MCF 10A (cell line): ENCODE measurements around the gene LAMB1. TPM values are rescaled to one million over a fixed set of nuclear protein-coding genes. Genes with fewer than 3 reads are reported as not detected.

Experiments
- BruUV-seq: library from RNA; stranded (reverse); fragments of 400-500 nt; replicated peaks from 2 replicates; lab custom pipeline; 2021; lab: Mats Ljungman, UMichigan
- CTCF ChIA-PET: fragments of 300-600 bp; sonication (Branson Sonifier 250); formaldehyde crosslinking; extraction: SDS; loops from one replicate; lab custom pipeline; 2021; ENCODE audit warnings: antibody characterized with exemption, inconsistent platforms; lab: Yijun Ruan, JAX
- POLR2A ChIA-PET: fragments of 300-600, 350-650 bp; sonication (Branson Sonifier 250); formaldehyde crosslinking; extraction: SDS; loops from one replicate; lab custom pipeline; 2020; ENCODE audit warnings: antibody characterized with exemption, inconsistent platforms; lab: Yijun Ruan, JAX
- DNase-seq: peaks from one replicate; pipeline ENCODE4 v3.0.0-alpha.2; 2018; ENCODE audit not compliant: unreplicated experiment
- H3K27ac Mint-ChIP-seq: one replicate; pipeline ENCODE4 v1.8.0; 2022; ENCODE audit warnings: mild to moderate bottlenecking, low read depth, mixed read lengths; ENCODE audit not compliant: unreplicated experiment
- H3K27me3 Mint-ChIP-seq: one replicate; pipeline ENCODE4 v1.8.0; 2022; ENCODE audit warnings: mixed read lengths; ENCODE audit not compliant: insufficient read depth, unreplicated experiment
- H3K36me3 Mint-ChIP-seq: one replicate; pipeline ENCODE4 v1.8.0; 2022; ENCODE audit warnings: mild to moderate bottlenecking, moderate library complexity, mixed read lengths; ENCODE audit not compliant: insufficient read depth, unreplicated experiment
- H3K4me1 Mint-ChIP-seq: one replicate; pipeline ENCODE4 v1.8.0; 2022; ENCODE audit warnings: mixed read lengths; ENCODE audit not compliant: insufficient read depth, unreplicated experiment
- H3K4me3 Mint-ChIP-seq: one replicate; pipeline ENCODE4 v1.8.0; 2022; ENCODE audit warnings: mild to moderate bottlenecking, moderate library complexity, mixed read lengths; ENCODE audit not compliant: unreplicated experiment
- H3K9me3 Mint-ChIP-seq: one replicate; pipeline ENCODE4 v1.8.0; 2022; ENCODE audit warnings: mixed read lengths; ENCODE audit not compliant: unreplicated experiment
- intact Hi-C: fragments of 100-400 bp; cut with micrococcal nuclease; formaldehyde crosslinking; loops from 2 replicates; pipeline ENCODE4 v1.14.1; 2022
- total RNA-seq: library from RNA; stranded (reverse); gene quantifications from 2 replicates; pipeline ENCODE4 v1.2.3, GENCODE V29; 2022
- TF ChIP-seq, protein P1 (sequence below): fragments of 200-600 bp; IDR thresholded peaks from one replicate; pipeline ENCODE4 v1.8.0; 2022; ENCODE audit warnings: antibody characterized with exemption, mild to moderate bottlenecking; ENCODE audit not compliant: unreplicated experiment

The LAMB1 gene
- total RNA-seq, 1 experiment from 2014 or later = 275 TPM

DNA sequence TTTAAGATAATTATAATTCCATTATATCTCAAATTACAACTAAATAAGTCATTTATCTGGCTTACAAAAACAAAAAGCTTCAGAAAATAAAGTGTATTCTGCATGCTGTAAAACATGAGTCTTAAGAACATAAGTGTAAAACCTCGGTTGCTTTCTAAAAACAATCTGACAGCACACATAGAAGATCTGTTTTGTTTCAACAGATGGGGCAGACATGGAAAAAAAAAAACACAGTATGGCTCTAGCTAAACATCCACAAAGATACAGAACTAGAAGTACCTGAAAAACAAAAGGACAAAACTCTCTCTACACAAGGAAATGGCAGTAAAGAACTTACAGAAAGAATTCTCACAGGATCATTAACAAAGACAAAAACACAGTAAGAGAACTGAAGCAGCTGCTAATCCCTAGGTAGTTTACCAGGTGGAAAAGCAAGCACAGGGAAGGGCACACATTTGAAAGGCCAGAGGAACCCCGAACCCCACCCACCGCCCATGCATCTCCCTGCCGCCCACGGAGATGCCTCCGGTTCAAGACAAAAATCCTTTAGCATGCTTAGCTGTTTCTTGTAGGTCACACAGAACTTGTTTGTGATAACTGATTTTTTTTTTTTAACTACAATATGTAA lies 69.5 kb downstream of the LAMB1 start:
- H3K27ac Mint-ChIP-seq = peak overlapping the region; percentile 54
- no TSS peak for BruUV-seq
- H3K36me3 Mint-ChIP-seq = no peaks in the 10 kb centered on the region
- DNase-seq = no peak
- POLR2A ChIA-PET = interaction anchor here (0.8 to 4.7 kb wide), 5 partner anchors 9 to 41 kb away, joined by 3 to 44 read pairs (median 4); no protein-coding TSS in a partner anchor
- intact Hi-C loops = no loop called here
- no peaks in the 10 kb centered on the region for H3K27me3 Mint-ChIP-seq
- peaks cover 11% of the 10 kb centered on the region for H3K4me1 Mint-ChIP-seq
- TF ChIP-seq, protein P1, sequence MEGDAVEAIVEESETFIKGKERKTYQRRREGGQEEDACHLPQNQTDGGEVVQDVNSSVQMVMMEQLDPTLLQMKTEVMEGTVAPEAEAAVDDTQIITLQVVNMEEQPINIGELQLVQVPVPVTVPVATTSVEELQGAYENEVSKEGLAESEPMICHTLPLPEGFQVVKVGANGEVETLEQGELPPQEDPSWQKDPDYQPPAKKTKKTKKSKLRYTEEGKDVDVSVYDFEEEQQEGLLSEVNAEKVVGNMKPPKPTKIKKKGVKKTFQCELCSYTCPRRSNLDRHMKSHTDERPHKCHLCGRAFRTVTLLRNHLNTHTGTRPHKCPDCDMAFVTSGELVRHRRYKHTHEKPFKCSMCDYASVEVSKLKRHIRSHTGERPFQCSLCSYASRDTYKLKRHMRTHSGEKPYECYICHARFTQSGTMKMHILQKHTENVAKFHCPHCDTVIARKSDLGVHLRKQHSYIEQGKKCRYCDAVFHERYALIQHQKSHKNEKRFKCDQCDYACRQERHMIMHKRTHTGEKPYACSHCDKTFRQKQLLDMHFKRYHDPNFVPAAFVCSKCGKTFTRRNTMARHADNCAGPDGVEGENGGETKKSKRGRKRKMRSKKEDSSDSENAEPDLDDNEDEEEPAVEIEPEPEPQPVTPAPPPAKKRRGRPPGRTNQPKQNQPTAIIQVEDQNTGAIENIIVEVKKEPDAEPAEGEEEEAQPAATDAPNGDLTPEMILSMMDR = no peak
- no peaks in the 10 kb centered on the region for H3K9me3 Mint-ChIP-seq
- no peak overlapping the region for H3K4me3 Mint-ChIP-seq
- CTCF ChIA-PET = interaction anchor here (0.6 to 1.2 kb wide), 5 partner anchors 39 to 732 kb away, joined by 3 read pairs; no protein-coding TSS in a partner anchor

DNA sequence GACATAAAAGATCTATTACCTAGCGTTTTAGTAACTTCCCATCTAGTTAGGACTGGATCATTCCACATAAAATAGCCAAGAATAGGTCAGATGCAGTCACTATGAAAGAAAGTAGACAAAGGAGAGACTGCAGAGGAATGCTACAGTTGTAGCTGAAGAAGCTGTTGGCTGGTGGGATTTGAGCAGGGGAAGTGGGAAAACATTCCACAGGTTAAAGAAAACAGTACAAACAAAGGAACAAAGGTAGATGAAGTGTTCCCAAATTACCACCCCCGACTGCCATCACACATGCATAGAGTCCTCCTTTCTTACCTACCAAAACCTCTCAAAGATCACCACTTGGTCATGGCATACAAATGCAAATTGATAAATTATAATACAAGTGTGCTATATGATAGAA lies 70.2 kb downstream of the LAMB1 start:
- POLR2A ChIA-PET = interaction anchor here (1.1 to 4.7 kb wide), 4 partner anchors 10 to 40 kb away, joined by 4 to 44 read pairs (median 5); no protein-coding TSS in a partner anchor
- peaks cover 11% of the 10 kb centered on the region for H3K4me1 Mint-ChIP-seq
- H3K27ac Mint-ChIP-seq = no peak overlapping the region
- no TSS peak for BruUV-seq
- no peaks in the 10 kb centered on the region for H3K9me3 Mint-ChIP-seq
- intact Hi-C loops = no loop called here
- H3K4me3 Mint-ChIP-seq = no peak overlapping the region
- TF ChIP-seq, protein P1 = no peak
- DNase-seq = no peak
- CTCF ChIA-PET = interaction anchor here (1.2 kb wide), 1 partner anchor 213 kb away, joined by 3 read pairs; no protein-coding TSS in a partner anchor
- H3K36me3 Mint-ChIP-seq = no peaks in the 10 kb centered on the region
- H3K27me3 Mint-ChIP-seq = no peaks in the 10 kb centered on the region

DNA sequence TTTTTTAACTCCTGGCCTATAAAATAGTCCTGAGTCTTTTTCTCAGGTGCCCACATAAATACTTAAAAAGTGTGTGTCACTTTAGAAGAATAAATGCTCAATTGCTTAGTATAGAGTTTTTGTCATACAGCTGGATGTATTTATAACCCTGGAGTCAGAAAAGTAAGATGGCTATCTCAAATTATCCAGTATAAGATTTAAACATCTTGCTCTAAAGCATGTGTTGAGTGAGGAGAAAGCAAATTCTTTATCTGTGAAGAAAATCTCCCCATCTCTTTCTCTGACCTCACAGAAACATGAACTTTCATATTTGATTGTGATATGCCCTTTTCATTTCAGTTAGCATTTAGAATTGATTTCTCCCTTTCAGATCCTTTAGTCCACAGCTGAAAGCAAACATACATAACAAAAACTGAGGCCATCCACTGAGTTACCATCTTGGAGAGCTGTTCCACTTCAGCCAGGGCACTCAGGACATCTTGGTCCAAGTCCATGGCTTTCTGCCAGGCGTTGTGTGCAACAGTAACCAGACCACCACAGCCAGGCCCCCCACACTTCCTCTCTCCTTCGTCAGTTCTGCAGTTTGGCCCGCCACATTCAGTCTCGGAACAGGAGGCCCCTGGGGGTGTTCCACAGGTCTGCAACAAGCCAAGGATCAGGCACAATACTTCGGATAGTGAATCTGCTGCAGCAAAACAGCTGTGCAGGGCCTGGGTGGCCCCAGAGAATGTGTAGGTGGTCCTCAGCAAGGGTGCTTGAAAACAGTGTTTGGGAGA lies 71.0 kb downstream of the LAMB1 start:
- CTCF ChIA-PET = interaction anchor here (1.2 to 1.5 kb wide), 2 partner anchors 10 to 85 kb away, joined by 4 read pairs; no protein-coding TSS in a partner anchor
- TF ChIP-seq, protein P1 = no peak
- Mint-ChIP-seq H3K4me1 (peaks cover 11% of the 10 kb centered on the region), H3K27ac (no peak overlapping the region), H3K9me3 (no peaks in the 10 kb centered on the region), H3K27me3 (no peaks in the 10 kb centered on the region), H3K36me3 (no peaks in the 10 kb centered on the region), H3K4me3 (no peak overlapping the region)
- intact Hi-C loops = no loop called here
- DNase-seq = no peak
- BruUV-seq = TSS peak; percentile 13
- POLR2A ChIA-PET = interaction anchor here (1.1 to 4.7 kb wide), 4 partner anchors 9 to 41 kb away, joined by 4 to 44 read pairs (median 5); no protein-coding TSS in a partner anchor

DNA sequence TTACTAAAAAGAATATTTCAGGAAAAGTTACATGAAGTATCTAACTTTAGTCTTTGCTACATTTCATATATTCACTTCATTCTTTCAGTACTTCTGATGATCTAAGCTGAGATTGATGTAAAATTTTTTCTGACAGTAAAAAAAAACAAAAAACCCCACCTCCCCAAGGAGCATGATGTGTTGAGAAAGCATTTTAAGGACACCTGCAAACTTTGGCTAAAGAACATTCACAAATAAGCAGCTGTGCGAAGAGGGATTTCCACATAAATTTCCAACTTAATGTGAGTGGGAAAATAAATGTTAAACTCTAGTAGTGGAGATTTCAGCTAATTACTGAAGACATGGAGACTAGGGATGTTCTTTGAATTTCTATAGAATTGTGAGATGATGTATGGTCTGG lies 76.5 kb downstream of the LAMB1 start:
- DNase-seq = no peak
- CTCF ChIA-PET = interaction anchor here (0.6 to 1.6 kb wide), 5 partner anchors 8 to 1759 kb away, joined by 3 to 4 read pairs (median 3); no protein-coding TSS in a partner anchor
- no TSS peak for BruUV-seq
- Mint-ChIP-seq H3K27ac (peak overlapping the region; percentile 80), H3K27me3 (no peaks in the 10 kb centered on the region), H3K36me3 (no peaks in the 10 kb centered on the region), H3K4me3 (no peak overlapping the region), H3K4me1 (peaks cover 15% of the 10 kb centered on the region), H3K9me3 (no peaks in the 10 kb centered on the region)
- POLR2A ChIA-PET = interaction anchor here (0.6 to 2.4 kb wide), 10 partner anchors 8 to 133 kb away, joined by 3 to 13 read pairs (median 4); partner anchors contain the start of gene DLD
- intact Hi-C loops = no loop called here
- TF ChIP-seq, protein P1 = no peak
